GM18526 (cell line): Measurements from ENCODE around the gene PDILT.

Experiments
- POLR2A ChIP-seq: IDR thresholded peaks from 3 replicates; pipeline ENCODE4 v1.6.1; 2011; ENCODE audit not compliant: insufficient read length; ENCODE audit errors: extremely low read depth

The PDILT gene

DNA sequence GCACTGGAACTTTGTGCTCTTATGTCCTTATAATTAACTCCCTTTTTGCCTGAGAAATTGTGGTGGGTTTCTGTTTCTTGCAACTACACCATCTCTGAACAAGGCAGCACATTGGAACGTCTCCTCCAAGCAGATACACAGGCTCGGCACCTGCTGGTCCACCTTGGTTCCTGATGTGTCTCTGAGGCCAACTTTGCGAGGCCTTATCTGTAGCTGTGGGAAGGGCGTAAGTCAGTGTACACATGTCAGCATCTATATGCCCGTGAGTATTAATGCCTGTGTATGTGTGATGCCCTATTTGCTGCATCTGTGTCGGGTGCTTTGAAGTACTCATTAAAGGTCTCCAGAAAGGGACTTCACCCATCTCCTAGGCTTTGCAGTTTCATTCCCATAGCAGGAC is 94.8 kb downstream of the PDILT start:
- TF ChIP-seq POLR2A = no peak
